GM04504 (cell line): ENCODE results near the gene STX10.
"Not testable (repeated sequence)": the region's sequence is repeated elsewhere in the genome, so short reads cannot be mapped to it uniquely, and the experiment has no call there.

Experiments
- DNase-seq: peaks from one replicate; pipeline ENCODE4 v3.0.0-alpha.2; 2012; ENCODE audit warnings: low read depth

Gene STX10

DNA sequence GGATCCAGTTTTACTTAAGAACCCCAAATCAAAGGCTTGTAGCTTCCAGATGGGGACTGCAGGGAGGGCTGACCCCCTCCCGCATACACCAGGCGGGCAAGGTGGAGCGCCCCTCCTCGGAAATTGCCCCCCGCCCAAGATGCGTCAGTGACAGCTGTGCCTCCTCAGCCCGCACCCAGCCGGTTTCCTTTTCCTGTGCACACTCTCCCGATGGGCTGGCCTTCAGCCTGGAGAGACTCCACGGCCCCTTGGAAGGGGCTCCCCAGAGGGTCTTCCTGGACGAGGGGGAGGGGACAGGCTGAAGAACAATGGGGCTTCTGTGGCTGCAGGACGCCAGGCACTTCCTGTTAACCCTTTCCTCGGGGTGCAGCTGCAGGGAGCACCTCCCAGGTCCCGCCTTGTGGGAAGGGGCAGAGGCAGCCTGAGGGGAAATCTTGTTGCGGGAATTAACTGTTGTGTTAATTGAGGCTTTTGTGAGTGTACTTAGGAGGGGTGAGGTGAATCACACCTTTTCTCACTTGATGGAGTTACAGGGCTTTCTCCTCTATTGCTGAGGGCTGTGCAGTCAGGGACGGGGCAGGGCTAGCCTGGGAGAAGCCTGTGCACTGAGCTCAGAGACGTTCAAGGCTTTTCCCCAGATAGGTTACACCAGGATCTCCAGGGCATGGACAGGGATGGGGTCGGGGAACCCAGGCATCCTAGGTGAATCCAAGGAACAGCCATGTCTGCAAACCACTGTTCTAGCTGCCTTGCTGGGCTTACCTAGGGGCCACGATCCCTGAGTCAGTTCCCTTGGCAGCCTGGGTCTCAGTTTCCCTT, 14.4 kb upstream of the STX10 start:
- DNase-seq = no peak

DNA sequence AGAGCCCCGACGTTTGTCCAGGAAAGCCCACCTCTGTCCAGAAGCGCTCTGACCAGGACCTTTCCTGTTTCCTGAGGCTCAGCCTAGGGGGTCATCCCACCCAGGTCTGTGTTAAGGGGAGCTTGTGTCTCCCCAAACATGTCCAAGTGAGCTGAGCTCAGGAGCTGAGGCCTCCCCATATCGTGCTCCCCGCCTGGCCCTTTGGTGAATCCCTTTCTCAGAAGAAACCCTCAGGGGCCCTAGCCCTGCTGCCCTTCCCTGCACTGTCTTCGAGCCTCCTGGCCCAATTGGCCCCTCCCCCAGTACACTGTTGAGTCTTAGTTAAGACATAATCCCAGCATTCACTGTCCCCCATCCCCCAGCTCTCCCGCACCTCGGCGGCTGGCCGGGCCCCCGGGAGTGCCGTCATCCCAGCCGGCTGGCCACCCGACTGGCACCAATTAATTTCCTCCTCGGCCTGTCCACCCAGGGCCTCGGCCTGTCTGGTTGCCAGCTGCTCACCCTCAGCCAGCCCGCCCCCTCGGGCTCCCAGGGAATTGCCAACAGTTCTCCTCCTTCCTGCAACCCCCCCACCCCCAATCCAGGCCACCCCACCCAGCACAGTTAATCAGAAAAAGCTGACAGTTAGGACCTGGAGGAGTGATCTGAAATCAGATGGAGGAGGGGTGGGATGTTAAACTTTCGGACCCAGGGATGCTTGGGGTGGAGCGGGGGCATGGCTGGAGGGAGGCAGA, 13.6 kb upstream of the STX10 start:
- DNase-seq = peak; percentile 72

DNA sequence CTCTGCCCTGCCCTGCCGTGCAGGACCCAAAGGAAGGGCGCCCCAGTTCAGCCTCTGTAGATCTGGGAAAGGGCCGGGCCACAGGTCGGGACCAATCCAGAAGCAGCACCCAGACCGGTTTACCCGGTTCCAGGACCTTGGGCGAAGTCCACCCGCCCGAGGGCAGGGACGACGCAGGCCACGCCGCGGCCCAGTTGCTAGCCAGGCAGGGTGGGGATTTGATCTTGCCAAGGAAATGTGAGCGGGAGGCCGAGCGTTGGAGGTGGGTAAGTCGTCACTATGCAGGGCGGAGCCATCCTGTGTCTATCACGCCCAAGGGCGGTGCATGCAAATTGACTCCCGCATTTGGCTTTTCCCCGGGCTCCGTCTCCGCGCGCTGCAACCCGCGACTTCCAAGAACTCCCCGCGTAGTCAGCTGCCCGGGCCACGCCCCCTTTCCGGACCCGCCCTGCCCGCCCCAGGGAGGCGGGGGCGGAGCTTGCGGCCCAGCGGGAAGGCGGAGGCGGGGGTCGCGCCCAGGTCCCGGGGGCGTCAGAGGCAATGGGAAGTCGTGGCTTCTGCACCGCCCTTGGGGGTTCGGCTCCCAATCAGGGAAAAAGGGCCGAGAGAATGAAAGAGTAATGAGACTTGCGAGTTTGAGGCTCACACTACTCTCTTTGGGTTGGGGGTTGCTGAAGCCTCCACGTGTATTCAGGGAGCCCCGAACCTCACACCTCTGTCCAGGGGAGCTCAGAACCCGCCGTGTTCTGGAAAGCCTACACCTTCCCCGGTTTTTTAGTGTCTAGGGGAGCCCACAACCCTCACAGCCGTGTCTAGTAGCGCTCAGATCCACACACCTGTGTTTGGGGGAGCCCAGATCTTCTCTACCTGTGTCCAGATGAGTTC, 12.8 kb upstream of the STX10 start:
- peak; percentile 96 for DNase-seq

DNA sequence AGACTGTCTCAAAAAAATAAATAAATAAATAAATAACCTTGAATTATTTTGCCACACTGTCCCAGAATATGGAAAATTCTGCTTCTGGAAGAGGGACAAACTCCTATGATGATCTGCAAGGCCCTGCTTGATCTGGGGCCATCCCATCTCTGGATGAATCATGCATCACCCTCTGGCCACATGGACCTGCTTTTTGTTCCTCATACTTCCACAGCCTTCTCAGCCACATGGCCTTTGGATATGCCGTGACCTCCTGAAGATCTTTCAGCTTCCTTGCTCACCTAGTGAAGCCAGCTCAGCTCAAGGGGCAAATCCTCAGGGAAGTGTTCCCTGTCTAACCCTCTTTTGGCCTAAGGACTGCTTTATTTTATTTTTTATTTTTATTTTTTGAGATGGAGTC, 10.4 kb upstream of the STX10 start:
- DNase-seq = no peak

DNA sequence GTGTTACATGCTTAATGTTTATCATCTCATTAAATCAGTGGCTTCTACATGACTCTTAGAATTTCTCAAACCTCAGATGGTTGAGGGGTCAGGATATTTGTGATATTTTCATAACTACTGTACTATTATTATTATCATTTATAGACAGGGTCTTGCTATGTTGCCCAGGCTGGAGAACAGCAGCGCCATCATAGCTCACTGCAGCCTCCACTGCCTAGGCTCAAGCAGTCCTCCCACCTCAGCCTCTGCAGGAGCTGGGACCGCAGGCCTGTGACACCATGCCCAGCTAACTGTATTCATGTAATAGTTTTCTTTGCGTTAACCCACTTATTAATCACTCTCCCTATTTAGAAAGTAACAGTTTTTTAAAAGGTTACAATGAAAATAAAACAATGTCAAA, 9.5 kb upstream of the STX10 start:
- no peak for DNase-seq

DNA sequence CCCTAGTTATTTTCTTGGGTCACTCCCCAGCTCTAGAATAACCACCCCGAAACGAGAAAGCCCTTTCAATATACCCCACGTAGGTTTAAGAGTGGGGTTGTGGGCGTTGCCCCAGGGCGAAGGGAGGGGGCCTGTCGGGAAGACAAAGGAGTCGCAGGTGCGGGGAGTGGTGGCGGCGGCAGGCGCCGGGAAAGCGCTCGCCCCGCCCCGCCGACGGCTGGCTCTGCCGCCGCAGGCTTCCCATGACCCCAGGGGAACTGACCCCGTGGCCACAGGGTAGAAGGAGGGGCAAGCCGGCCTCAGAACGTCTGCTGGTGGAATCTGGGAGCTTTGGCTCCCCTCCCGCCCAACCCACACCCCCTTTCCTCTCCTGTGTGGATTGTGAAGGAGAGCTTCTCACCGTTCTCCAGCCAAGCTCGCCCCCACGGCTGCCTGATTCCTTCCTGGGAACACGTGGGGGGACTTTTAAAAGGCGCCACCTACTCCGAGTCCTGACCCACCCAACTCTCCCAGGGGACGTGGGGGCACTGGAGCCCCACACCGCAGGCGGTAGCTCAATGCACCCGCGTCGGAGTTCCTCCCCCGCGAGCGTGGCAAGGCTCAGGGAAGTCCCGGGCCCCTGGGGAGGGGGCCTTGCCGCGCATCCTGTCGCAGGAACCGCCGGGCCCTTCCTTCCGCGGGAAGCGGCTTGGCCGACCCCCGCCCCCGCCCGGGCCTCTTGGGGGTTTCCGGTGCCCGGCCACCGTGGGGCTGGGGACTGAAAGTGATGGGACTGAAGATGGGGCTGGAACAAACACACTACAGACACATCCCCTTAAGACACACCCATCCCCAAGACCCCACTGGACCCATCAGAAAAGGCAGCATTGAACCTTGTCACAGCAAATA, 5.5 kb upstream of the STX10 start:
- no peak for DNase-seq

DNA sequence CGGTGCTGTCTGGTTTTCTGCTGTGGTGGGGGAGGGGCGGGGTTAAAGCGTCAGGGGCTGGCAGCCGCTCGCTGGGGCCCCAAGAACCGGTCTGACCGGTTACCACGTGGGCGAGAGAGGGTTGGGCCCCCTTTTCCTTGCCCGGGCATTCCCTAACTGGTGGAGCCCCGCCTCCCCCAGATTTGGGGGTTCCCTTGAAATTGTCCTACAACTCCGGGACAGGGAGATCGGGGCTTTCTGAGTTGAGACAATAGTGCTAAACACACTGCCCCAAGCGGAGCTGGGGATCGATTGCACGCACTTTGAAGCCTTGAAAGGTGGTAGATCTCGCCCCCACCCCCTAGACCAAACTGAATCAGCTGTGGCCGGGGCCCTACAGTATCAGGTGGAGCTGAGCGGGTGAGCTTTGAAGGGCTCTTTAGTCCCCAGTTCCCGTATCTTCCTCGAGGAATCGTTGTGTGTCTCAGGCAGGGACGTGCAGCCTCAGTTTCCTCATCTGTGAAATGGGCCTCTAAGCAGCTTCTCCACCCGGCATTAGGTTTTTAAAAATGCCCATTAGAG, 4.8 kb upstream of the STX10 start:
- DNase-seq = no peak

DNA sequence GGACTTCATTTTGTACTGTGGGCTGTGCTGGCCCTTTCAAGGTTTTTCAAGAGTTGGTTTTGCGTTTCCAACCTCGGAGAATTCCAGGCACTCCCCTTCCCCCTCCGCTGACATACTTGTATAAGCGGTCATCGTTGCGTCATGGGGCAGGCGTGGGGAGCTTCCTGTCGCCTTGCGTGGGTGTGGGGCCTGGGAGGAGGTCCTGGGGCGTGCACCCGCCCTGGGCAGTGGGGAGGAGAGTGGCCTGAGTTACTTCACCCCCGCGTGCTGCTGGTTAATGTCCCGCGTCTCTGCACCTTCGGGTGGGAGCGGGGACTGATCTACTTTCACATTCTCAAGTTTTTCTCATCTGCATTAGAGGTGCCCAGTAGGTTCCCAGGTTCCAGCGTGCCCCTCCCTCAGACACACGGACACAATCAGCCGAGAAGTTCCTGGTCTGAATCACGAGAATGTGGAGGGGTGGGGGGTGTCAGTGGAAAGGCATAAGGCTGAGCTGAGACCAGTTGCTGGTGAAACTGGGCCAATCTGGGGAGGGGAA, 4.1 kb upstream of the STX10 start:
- DNase-seq = peak; percentile 87

DNA sequence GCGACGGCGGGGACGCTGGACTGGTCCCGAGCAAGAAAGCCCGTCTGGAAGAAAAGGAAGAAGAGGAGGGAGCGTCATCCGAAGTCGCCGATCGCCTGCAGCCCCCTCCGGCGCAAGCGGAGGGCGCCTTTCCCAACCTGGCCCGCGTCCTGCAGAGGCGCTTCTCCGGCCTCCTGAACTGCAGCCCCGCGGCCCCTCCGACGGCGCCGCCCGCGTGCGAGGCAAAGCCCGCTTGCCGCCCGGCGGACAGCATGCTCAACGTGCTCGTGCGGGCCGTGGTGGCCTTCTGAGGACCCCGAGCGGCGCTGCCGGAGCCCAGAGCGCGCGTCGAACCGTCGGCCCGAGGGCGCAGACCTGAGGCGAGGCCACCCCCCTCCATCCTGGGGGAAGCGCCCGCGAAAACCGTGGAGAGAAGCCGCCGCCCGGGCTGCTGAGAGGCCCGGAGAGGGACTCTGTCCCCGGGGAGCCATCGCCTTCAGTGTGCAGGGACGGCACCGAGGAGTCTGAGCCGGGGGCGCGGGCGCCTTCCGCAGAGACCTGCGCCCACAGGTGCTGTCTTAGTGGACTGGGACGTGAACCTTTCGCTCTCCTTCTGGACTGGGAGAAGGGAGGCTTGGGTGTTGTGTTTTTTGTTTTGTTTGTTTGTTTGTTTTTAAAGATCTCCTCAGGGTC, 3.5 kb upstream of the STX10 start:
- no peak for DNase-seq

DNA sequence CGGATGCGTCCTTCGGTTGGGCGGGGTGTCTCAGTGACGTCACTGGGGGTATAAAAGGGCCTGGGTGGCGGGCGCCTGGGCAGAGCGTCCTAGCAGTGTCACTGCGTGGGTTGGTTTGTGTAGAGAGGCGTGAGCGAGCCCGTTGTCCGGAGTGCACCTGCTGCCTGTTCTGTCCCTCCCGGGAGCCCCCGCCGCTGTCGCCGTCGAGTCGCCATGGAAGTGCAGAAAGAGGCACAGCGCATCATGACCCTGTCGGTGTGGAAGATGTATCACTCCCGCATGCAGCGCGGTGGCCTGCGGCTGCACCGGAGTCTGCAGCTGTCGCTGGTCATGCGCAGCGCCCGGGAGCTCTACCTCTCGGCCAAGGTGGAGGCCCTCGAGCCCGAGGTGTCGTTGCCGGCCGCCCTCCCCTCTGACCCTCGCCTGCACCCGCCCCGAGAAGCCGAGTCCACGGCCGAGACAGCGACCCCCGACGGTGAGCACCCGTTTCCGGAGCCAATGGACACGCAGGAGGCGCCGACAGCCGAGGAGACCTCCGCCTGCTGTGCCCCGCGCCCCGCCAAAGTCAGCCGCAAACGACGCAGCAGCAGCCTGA, 2.9 kb upstream of the STX10 start:
- peak; percentile 90 for DNase-seq

DNA sequence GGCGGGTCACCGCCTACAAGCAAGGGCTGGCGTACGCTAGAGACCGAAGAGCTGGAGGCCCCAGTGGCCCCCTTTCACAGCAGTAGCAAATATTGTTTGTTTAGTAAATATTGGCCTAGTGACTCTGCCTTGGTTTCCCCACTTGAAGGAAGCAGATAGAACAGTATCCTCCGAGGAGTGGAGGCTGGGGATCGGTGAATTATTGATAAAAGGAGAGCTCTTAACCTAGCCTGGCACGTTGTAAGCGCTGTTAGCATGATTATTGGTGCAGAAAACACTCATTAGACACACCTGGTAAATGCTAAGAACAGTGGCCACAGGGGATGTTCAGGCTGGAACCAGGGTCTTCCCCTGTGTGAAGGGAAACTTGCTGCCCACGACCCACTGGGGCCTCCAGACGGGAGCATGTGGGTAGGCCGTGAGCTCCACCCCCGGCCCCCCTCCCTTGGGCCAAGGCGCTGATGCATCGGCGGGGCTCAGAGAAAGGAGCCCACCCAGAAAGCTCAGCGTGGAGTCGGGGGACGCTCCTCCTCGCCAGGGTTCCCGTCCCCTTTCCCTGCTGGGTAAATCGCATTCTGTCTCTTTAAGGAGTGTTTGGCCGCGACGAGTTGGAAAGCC, 2.3 kb upstream of the STX10 start:
- no peak for DNase-seq

DNA sequence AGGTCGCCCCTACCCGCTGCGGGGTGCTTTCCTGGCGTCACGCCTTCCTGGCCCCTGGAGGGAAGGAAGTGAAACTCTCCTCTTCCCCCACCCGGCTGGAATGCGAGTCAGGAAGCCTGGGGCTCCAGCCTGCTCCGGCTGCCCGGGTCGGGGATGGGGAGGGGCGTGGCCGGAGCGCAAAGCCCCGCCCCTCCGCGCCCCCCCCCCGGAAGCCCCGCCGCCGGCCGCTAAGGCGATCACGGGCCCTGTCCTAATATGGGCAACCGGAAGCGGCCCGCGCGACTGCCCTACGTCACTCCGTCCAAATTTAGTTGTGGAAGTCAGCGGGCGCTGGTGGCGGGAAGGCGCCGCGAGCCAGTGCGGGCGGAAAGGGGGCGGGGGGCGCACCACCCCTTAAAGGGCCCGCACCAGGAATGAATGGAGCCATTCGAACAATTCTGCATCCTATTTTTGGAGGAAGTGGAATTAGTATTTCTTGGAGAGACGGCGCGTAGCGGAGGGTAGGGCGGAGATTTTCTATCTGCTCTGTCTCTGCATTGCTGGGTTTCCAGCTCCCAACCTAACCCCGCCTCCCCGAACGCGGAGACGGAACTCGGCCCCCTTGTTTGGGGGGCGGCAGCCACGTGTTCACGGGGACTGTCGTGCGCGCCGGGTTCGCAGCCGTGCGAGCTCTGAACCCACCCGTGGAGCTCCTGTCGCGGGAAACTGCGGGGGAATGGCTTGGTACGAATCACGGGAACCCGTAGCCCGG, 1.6 kb upstream of the STX10 start:
- DNase-seq = peak; percentile 93

DNA sequence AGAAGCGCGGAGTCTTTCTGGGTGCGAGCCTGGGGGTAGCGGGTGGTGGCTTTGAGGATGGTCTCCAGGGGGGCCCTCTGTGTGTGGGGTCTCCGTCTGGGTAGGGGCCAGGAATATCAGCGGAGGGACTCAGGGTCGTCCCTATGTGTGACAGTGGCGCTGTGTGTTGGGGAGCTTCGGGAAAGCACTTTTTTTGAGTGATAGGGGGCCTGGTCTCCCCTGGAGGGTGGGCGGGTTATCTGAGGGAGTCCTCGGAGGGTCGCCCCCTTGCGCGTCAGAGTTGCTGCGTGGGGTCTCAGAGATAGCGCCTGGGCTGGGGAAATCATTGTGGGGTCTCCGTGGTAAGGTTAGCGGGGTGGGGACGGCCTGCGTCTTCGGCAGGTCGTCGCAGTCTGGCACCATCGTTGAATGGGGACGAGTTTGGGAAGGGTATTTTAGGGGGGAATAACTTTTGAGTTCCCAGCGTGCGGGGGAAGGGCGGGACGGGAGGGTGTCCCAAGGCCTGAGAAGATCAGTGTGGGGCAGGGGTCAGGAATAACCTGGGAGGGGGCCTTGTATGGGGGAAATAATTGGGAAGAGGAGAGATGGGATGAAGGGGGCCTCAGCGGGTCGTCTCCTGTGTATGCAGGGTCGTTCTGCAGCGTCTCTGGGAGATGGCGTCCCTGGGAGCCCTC, 893 bp upstream of the STX10 start:
- no peak for DNase-seq

DNA sequence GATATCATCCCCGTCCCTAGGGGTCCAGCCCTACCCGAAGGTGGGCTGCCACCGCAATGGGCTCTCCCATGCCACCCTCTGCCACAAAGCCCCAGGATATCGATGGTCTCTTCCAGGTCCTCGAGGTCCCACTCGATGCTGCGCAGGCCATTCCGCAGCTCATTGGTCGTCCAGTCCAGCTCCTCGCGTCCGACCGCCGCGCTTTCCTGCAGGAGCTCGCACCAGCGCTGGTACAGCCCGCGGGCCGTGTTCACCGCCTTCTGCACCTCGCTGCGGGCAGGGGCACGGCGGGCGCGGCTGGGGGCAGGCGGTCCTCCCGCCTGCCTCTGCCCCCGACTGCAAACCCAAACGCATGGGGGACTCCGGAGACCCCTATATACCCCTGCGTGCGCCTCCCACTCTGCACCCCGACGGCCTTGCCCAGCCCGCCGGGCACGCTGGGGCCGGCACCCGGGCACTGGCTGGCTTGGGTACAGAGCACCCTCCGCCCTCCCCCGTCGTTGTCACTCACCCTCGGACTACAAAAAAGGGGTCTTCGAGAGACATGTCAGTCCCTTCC, 468 bp downstream of the STX10 start:
- no peak for DNase-seq

DNA sequence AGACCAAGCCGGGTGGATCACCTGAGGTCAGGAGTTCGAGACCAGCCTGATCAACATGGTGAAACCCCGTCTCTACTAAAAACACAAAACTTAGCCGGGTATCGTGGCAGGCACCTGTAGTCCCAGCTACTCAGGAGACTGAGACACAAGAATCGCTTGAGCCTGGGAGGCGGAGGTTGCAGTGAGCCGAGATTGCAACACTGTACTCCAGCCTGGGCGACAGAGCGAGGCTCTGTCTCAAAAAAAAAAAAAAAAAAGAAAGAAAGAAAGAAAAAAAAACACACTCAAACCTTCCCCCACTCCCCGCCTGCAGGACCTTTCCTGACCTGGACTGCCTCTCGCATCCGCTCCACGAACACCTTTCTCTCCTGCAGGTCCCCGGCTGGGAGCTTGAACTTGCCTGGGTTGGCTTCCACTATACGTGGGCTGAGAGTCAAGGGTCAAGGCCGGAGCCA, 975 bp downstream of the STX10 start:
- DNase-seq = not testable (repeated sequence)

DNA sequence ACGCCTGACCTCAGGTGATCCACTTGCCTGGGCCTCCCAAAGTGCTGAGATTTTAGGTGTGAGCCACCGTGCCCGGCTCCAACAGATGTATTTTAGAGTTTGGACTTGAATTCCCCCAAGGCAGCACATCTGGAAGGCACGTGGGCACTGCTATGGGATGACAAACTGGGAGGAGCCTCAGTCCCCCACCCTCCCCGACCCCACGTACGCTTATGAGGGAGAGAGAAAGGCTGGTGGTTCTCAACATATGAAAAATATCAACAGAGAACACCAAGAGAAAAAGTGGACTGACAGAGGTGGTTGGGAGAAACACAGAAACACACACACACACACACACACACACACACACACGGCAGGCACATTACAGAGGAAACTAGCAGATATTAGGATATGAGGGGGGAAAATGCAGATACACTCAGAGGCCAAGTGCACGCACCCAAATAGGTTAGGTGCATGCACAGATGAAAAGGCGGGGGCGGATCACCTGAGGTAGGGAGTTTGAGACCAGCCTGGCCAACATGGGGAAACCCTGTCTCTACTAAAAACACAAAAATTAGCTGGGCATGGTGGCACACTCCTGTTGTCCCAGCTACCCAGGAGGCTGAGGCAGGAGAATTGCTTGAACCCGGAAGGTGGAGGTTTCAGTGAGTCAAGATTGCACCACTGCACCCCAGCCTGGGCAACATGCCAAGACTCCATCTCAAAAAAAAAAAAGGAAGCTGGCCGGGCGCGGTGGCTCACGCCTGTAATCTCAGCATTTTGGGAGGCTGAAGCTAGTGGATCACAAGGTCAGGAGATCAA, 3.2 kb downstream of the STX10 start:
- no peak for DNase-seq
